Liver (tissue), 9 donors: ENCODE measurements around the gene CLIC1. TPM values are rescaled to one million over a fixed set of nuclear protein-coding genes. Genes with fewer than 3 reads are reported as not detected.

Source experiments
- DNase-seq: peaks from one replicate; pipeline ENCODE4 v3.0.0-alpha.2; 2017; ENCODE audit warnings: low spot score
- H3K27ac ChIP-seq, 2 donors: one replicate each; pipeline ENCODE4 v1.7.0; 2013; ENCODE audit warnings: inconsistent platforms in 2 of 2, low read length in 2 of 2, control low read depth in 1 of 2, low read depth in 1 of 2, mild to moderate bottlenecking in 1 of 2
- H3K27me3 ChIP-seq, 4 donors: one replicate each; pipeline versions ENCODE4 v1.6.1 to v1.7.0; 2013; ENCODE audit warnings: low read length in 3 of 4, inconsistent platforms in 1 of 4, mild to moderate bottlenecking in 1 of 4, moderate library complexity in 1 of 4; ENCODE audit not compliant: control insufficient read depth in 4 of 4, insufficient read depth in 4 of 4
- H3K36me3 ChIP-seq, 4 donors: one replicate each; pipeline versions ENCODE4 v1.6.1 to v1.7.0; 2013; ENCODE audit warnings: low read length in 3 of 4, mild to moderate bottlenecking in 3 of 4, low read depth in 1 of 4, moderate library complexity in 1 of 4; ENCODE audit not compliant: control insufficient read depth in 4 of 4, insufficient read depth in 3 of 4
- H3K4me1 ChIP-seq, 4 donors: one replicate each; pipeline versions ENCODE4 v1.6.1 to v1.7.0; 2013; ENCODE audit warnings: low read length in 3 of 4, mild to moderate bottlenecking in 3 of 4, moderate library complexity in 1 of 4; ENCODE audit not compliant: control insufficient read depth in 4 of 4, insufficient read depth in 4 of 4
- H3K4me3 ChIP-seq, 3 donors: one replicate each; pipeline versions ENCODE4 v1.6.1 to v1.7.0; 2013; ENCODE audit warnings: low read length in 3 of 3, control low read depth in 1 of 3, low read depth in 1 of 3, mild to moderate bottlenecking in 1 of 3
- H3K9ac ChIP-seq, 2 donors: one replicate each; pipeline ENCODE4 v1.7.0; 2013; ENCODE audit warnings: low read length in 2 of 2, mild to moderate bottlenecking in 2 of 2, moderate library complexity in 2 of 2, control low read depth in 1 of 2, low read depth in 1 of 2
- H3K9me3 ChIP-seq, 4 donors: one replicate each; pipeline versions ENCODE4 v1.6.1 to v1.7.0; 2013; ENCODE audit warnings: low read length in 3 of 4; ENCODE audit not compliant: control insufficient read depth in 4 of 4
- EGR1 ChIP-seq, 2 donors: IDR thresholded peaks; 2 replicates each; pipeline ENCODE4 v1.6.1; 2016 to 2018; ENCODE audit warnings: antibody characterized with exemption in 2 of 2, low read depth in 2 of 2
- GABPA ChIP-seq, 2 donors: IDR thresholded peaks in 1 of 2; conservative IDR thresholded peaks in 1 of 2; 2 replicates each; pipeline ENCODE4 v1.6.1; 2016; ENCODE audit warnings: antibody characterized with exemption in 2 of 2, mild to moderate bottlenecking in 1 of 2, moderate library complexity in 1 of 2
- JUND ChIP-seq, 2 donors: IDR thresholded peaks; 2 replicates each; pipeline ENCODE4 v1.6.1; 2016; ENCODE audit warnings: antibody characterized with exemption in 2 of 2
- MAX ChIP-seq: IDR thresholded peaks from 2 replicates; pipeline ENCODE4 v1.6.1; 2016; ENCODE audit warnings: antibody characterized with exemption
- NR2F2 ChIP-seq: IDR thresholded peaks from 2 replicates; pipeline ENCODE4 v1.6.1; 2016; ENCODE audit warnings: antibody characterized with exemption
- RAD21 ChIP-seq, 2 donors: IDR thresholded peaks; 2 replicates each; pipeline ENCODE4 v1.6.1; 2016; ENCODE audit warnings: antibody characterized with exemption in 2 of 2, mild to moderate bottlenecking in 2 of 2
- REST ChIP-seq: IDR thresholded peaks from 2 replicates; pipeline ENCODE4 v1.6.1; 2016; ENCODE audit warnings: antibody characterized with exemption, mild to moderate bottlenecking
- TAF1 ChIP-seq: conservative IDR thresholded peaks from 2 replicates; pipeline ENCODE4 v1.6.1; 2016; ENCODE audit warnings: antibody characterized with exemption, mild to moderate bottlenecking
- ZBTB33 ChIP-seq: IDR thresholded peaks from 2 replicates; pipeline ENCODE4 v1.6.1; 2016; ENCODE audit warnings: antibody characterized with exemption
- WGBS: extraction: QIAGEN DNeasy Blood & Tissue Kit; methylation state at CpG from one replicate; pipeline ENCODE4 v1.1.7; 2013; 5-methylcytosine and 5-hydroxymethylcytosine counted together
- polyA plus RNA-seq, 2 donors: library from polyadenylated mRNA; stranded (reverse) in 1 of 2; unstranded in 1 of 2; fragments of 200-250 nt in 1 of 2; fragments of >200 nt in 1 of 2; fragmentation: Nextera tagmentation in 1 of 2; extraction: Ambion mirVana in 1 of 2; gene quantifications; one replicate each; pipeline versions ENCODE4 v1.2.1 to v1.2.3, GENCODE V29; 2013 to 2015
- total RNA-seq, 2 donors: library from RNA; depleted of rRNA; stranded (reverse); fragments of >200 nt; gene quantifications; one replicate each; pipeline ENCODE4 v1.2.3, GENCODE V29; 2014
- donor health status: healthy.
- donor health status: healthy.
- donor health status: healthy.
- donor health status: healthy.
- donor health status: healthy.

CLIC1 gene
- total and polyA plus RNA-seq, 4 donors: 56.5 to 124 (median 64.5) TPM

- TF ChIP-seq ZBTB33 (no peak), MAX (no peak)
Measured at GRCh38 chr6:31749301-31750036, 13.1 kb upstream of the CLIC1 start (continued).

GRCh38 chr6:31744422-31744821 lies 8.1 kb upstream of the CLIC1 start:
- no peak for DNase-seq
- Histone ChIP-seq H3K9ac (no peak overlapping the region), H3K36me3 (no peaks in the 10 kb centered on the region), H3K4me3 (no peak overlapping the region), H3K27ac (no peak overlapping the region), H3K27me3 (no peaks in the 10 kb centered on the region), H3K4me1 (peaks cover 5 to 10% (median 7%) of the 10 kb centered on the region in 4 donors), H3K9me3 (no peaks in the 10 kb centered on the region)
- TF ChIP-seq NR2F2 (no peak), RAD21 (IDR thresholded peaks at IDR 0.05) (no peak)
- WGBS: 80% methylated on average over 1 of the region's 1 CpG

GRCh38 chr6:31742894-31743293 lies 6.6 kb upstream of the CLIC1 start:
- peaks cover 11 to 25% (median 21%) of the 10 kb centered on the region in 4 donors for H3K4me1 ChIP-seq
- WGBS: 93% methylated on average over 3 of the region's 3 CpGs
- no peak overlapping the region for H3K27ac ChIP-seq
- H3K27me3 ChIP-seq: no peaks in the 10 kb centered on the region
- DNase-seq: no peak
- TF ChIP-seq ZBTB33: no peak
- no peak for TF ChIP-seq TAF1
- TF ChIP-seq REST: no peak
- no peak for TF ChIP-seq JUND (IDR thresholded peaks at IDR 0.05)
- TF ChIP-seq EGR1 (IDR thresholded peaks at IDR 0.05; ENCODE audit: low read depth in 2 of 2): no peak
- TF ChIP-seq GABPA (IDR thresholded peaks at IDR 0.05 in 1 of 2, conservative IDR thresholded peaks at IDR 0.05 in 1 of 2): no peak
- no peaks in the 10 kb centered on the region for H3K36me3 ChIP-seq
- no peak overlapping the region for H3K4me3 ChIP-seq
- no peak overlapping the region for H3K9ac ChIP-seq
- H3K9me3 ChIP-seq: no peaks in the 10 kb centered on the region
